Measurements from ENCODE around the gene PHF24.

DNA sequence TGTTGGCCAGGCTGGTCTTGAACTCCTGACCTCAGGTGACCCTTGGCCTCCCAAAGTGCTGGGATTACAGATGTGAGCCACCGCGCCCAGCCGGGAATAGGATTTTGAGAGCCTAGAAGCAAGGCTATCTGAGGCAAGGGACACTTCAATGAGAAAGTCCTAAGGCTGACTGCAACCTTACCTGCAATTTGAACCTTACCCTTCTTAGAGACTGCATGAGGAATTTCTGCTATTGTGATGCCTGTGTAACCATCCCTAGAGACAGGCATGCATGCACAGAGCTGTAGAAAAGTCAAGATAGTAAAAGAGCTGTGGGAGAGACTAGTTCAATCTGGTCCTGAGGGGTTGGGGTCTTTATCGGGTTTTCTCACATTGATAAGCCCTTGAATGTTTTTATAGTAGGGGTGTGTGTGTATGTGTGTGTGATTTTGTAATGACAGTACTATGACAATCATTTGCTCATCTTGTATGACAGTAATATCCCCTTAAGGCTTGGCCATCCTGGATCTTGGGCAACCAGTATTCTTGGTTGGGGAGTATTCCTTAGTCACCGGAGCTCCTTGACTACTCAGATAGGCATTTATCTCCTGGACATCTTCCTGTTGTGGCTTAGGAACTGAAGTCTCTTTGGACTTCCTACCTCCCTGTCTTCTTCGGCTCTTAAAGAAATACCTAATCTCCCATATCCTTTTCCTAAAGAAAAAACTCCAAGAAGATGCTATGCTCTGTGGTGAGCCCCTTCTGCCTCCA, 42.6 kb downstream of the PHF24 start:
- TF ChIP-seq POLR2A (IDR thresholded peaks at IDR 0.05) (no peak), EP300 (IDR thresholded peaks at IDR 0.05) (no peak)
- TF ChIP-seq, protein P1, sequence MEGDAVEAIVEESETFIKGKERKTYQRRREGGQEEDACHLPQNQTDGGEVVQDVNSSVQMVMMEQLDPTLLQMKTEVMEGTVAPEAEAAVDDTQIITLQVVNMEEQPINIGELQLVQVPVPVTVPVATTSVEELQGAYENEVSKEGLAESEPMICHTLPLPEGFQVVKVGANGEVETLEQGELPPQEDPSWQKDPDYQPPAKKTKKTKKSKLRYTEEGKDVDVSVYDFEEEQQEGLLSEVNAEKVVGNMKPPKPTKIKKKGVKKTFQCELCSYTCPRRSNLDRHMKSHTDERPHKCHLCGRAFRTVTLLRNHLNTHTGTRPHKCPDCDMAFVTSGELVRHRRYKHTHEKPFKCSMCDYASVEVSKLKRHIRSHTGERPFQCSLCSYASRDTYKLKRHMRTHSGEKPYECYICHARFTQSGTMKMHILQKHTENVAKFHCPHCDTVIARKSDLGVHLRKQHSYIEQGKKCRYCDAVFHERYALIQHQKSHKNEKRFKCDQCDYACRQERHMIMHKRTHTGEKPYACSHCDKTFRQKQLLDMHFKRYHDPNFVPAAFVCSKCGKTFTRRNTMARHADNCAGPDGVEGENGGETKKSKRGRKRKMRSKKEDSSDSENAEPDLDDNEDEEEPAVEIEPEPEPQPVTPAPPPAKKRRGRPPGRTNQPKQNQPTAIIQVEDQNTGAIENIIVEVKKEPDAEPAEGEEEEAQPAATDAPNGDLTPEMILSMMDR (IDR thresholded peaks at IDR 0.05), result no peak
